Ramos (cell line): ENCODE results near the gene AMBP.

Experiments used
- in situ Hi-C: fragments of 300-500 bp; cut with MboI; formaldehyde crosslinking; loops from one replicate; pipeline ENCODE4 v1.14.3; 2022; ENCODE audit warnings: low sequenced_read_pairs; ENCODE audit not compliant: unreplicated experiment

The AMBP gene

GRCh38 chr9:114078021-114078780 is at the start of gene AMBP:
AMBP (minus strand) TSS chr9:114078300; CDS start chr9:114078209, 91 bp downstream.
- in situ Hi-C loops: no loop called here

GRCh38 chr9:114126247-114127060 is 48.4 kb upstream of the AMBP start:
- in situ Hi-C loops: no loop called here

GRCh38 chr9:114125476-114126013 is 47.4 kb upstream of the AMBP start:
- in situ Hi-C loops: no loop called here

- in situ Hi-C loops: loop anchor here (25.0 kb wide), 1 partner anchor 162 kb away; no protein-coding TSS in a partner anchor
Measured at GRCh38 chr9:114124666-114125475, 46.8 kb upstream of the AMBP start.

- in situ Hi-C loops: loop anchor here (25.0 kb wide), 1 partner anchor 163 kb away; no protein-coding TSS in a partner anchor
Measured at GRCh38 chr9:114124138-114124537, 46.0 kb upstream of the AMBP start.

- in situ Hi-C loops: loop anchor here (25.0 kb wide), 1 partner anchor 164 kb away; no protein-coding TSS in a partner anchor
Measured at GRCh38 chr9:114123031-114123977, 45.2 kb upstream of the AMBP start.

- in situ Hi-C loops: loop anchor here (25.0 kb wide), 1 partner anchor 165 kb away; no protein-coding TSS in a partner anchor
Measured at GRCh38 chr9:114122136-114123027, 44.3 kb upstream of the AMBP start.

- in situ Hi-C loops: loop anchor here (25.0 kb wide), 1 partner anchor 166 kb away; no protein-coding TSS in a partner anchor
Measured at GRCh38 chr9:114121227-114122135, 43.4 kb upstream of the AMBP start.

- in situ Hi-C loops: loop anchor here (25.0 kb wide), 1 partner anchor 167 kb away; no protein-coding TSS in a partner anchor
Measured at GRCh38 chr9:114120192-114121014, 42.3 kb upstream of the AMBP start.

GRCh38 chr9:114119242-114120191 is 41.4 kb upstream of the AMBP start:
- in situ Hi-C loops: loop anchor here (25.0 kb wide), 1 partner anchor 168 kb away; no protein-coding TSS in a partner anchor

- in situ Hi-C loops: loop anchor here (25.0 kb wide), 1 partner anchor 169 kb away; no protein-coding TSS in a partner anchor
Measured at GRCh38 chr9:114117996-114118830, 40.1 kb upstream of the AMBP start.

GRCh38 chr9:114117614-114117995 is 39.5 kb upstream of the AMBP start:
- in situ Hi-C loops: loop anchor here (25.0 kb wide), 1 partner anchor 170 kb away; no protein-coding TSS in a partner anchor

- in situ Hi-C loops: loop anchor here (25.0 kb wide), 1 partner anchor 171 kb away; no protein-coding TSS in a partner anchor
Measured at GRCh38 chr9:114116126-114116747, 38.1 kb upstream of the AMBP start.
